Ascending aorta (tissue), 2 donors: ENCODE measurements around the gene RNF31. TPM values are rescaled to one million over a fixed set of nuclear protein-coding genes. Genes with fewer than 3 reads are reported as not detected.
A peak's percentile ranks its signal among the peaks of the same experiment; 100 is the strongest.

ENCODE experiments used
- DNase-seq, 2 donors: peaks; one replicate each; pipeline ENCODE4 v3.0.0-alpha.2; 2019; ENCODE audit warnings: low spot score in 2 of 2
- H3K27ac ChIP-seq, 2 donors: fragments of 200-600 bp; sonication (generic); one replicate each; pipeline ENCODE4 v1.5.1; 2016 to 2017; ENCODE audit warnings: mild to moderate bottlenecking in 1 of 2
- H3K27me3 ChIP-seq: fragments of 200-600 bp; sonication (generic); one replicate; pipeline ENCODE4 v1.5.1; 2017
- H3K36me3 ChIP-seq, 2 donors: fragments of 200-600 bp; sonication (generic); one replicate each; pipeline ENCODE4 v1.5.1; 2016
- H3K4me1 ChIP-seq, 2 donors: fragments of 200-600 bp; sonication (generic); one replicate each; pipeline ENCODE4 v1.5.1; 2016 to 2017; ENCODE audit warnings: mild to moderate bottlenecking in 1 of 2
- H3K4me3 ChIP-seq, 2 donors: fragments of 200-600 bp; sonication (generic); one replicate each; pipeline ENCODE4 v1.5.1; 2016 to 2017; ENCODE audit warnings: mild to moderate bottlenecking in 1 of 2
- H3K9me3 ChIP-seq, 2 donors: fragments of 200-600 bp; sonication (generic); one replicate each; pipeline ENCODE4 v1.5.1; 2016
- intact Hi-C: fragments of 100-400 bp; cut with DNase I; formaldehyde crosslinking; loops from one replicate; pipeline ENCODE4 v1.15.1; 2023
- total RNA-seq: library from RNA; depleted of rRNA; stranded (reverse); fragments of >200 nt; gene quantifications from one replicate; pipeline ENCODE4 v1.1.0, GENCODE V29; 2016
- TF ChIP-seq, protein P1 (sequence below), 3 experiments: fragments of 200-600 bp in 2 of 3; fragments of 450-650 bp in 1 of 3; sonication (generic) in 2 of 3; IDR thresholded peaks; one replicate each; pipeline ENCODE4 v1.5.1; 2016 to 2019; ENCODE audit warnings: antibody characterized with exemption in 3 of 3, mild to moderate bottlenecking in 1 of 3, moderate library complexity in 1 of 3

RNF31 gene
- total RNA-seq, 1 donor from 2014 or later = 182 TPM

DNA sequence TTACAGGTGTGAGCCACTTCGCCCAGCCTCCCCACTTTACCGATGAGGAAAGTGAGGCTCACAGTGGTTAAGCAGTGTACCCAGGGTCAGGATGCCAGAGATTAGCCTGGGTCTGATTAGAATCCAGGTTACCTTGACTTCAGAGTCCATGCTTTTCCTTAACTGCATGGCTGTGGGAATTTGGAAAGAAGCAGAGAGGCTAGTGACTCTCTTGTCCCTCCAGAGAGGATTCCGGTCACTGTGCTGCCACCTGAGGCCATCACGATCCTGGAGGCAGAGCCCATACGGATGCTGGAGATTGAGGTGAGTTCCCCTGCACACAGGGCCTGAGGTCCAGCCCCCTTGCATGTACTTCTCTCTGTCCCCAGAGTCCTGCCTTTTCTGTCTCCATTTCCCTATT is 29.3 kb downstream of the RNF31 start:
- Histone ChIP-seq H3K36me3 (peaks cover 20 to 40% of the 10 kb centered on the region in 2 donors), H3K27me3 (no peaks in the 10 kb centered on the region), H3K9me3 (no peaks in the 10 kb centered on the region), H3K4me3 (no peak overlapping the region), H3K27ac (no peak overlapping the region), H3K4me1 (peaks cover 0 to 3% of the 10 kb centered on the region in 2 donors)
- TF ChIP-seq, protein P1, sequence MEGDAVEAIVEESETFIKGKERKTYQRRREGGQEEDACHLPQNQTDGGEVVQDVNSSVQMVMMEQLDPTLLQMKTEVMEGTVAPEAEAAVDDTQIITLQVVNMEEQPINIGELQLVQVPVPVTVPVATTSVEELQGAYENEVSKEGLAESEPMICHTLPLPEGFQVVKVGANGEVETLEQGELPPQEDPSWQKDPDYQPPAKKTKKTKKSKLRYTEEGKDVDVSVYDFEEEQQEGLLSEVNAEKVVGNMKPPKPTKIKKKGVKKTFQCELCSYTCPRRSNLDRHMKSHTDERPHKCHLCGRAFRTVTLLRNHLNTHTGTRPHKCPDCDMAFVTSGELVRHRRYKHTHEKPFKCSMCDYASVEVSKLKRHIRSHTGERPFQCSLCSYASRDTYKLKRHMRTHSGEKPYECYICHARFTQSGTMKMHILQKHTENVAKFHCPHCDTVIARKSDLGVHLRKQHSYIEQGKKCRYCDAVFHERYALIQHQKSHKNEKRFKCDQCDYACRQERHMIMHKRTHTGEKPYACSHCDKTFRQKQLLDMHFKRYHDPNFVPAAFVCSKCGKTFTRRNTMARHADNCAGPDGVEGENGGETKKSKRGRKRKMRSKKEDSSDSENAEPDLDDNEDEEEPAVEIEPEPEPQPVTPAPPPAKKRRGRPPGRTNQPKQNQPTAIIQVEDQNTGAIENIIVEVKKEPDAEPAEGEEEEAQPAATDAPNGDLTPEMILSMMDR (IDR thresholded peaks at IDR 0.05) = no peak
- intact Hi-C loops = no loop called here
- no peak for DNase-seq

DNA sequence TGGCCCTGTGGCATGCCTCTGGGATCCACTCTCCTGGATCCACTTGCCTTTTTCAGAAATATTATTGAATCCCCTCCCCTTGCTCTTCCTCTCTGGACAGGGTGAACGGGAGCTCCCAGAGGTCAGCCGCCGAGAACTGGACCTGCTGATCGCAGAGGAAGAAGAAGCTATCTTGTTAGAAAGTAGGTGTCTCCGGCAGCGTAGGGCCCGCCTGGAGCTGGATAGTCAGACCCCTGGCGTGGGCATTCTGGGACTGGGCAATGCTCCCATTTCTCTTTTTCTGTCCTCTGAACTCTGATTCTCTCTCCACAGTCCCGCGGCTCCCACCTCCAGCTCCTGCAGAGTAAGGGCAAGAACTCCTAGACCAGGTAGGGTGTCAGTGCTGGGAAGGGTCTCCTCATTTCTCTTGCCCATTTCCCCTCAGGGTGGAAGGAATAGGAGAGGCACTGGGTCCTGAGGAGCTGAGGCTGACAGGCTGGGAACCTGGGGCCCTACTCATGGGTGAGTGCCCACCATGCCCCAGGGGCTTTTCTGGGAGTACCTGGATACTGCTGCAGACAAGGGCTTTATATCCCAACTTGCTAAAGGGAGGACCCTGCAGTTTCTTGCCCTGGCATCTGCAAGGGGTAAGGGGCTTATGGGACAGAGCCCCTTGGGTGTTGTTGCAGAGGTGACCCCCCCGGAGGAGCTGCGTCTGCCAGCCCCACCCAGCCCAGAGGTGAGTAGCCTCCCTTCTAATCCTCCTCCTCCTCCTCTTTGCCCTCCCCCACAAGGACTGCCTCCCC is 29.9 kb downstream of the RNF31 start:
- Histone ChIP-seq H3K36me3 (peaks cover 20 to 46% of the 10 kb centered on the region in 2 donors), H3K27ac (no peak overlapping the region), H3K27me3 (no peaks in the 10 kb centered on the region), H3K9me3 (no peaks in the 10 kb centered on the region), H3K4me3 (no peak overlapping the region), H3K4me1 (no peaks in the 10 kb centered on the region)
- TF ChIP-seq, protein P1 (IDR thresholded peaks at IDR 0.05) = no peak
- no peak for DNase-seq
- intact Hi-C loops = no loop called here

DNA sequence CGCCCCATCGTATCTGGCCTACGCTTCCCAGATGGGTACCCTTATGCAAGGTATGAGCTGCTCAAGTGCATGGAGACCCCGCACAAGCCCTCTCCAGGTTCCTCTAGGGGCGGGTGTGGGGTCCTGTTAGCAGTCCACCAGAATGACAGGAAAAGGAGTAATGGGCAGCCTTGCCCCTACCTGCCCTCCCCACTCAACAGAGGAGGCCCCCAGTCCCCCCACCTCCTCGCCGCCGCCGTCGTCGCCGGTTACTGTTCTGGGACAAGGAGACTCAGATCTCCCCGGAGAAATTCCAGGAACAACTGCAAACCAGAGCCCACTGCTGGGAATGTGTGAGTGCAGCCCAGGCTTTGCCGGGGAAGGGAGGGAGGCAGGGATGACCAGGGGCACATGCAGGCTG is 30.6 kb downstream of the RNF31 start:
- Histone ChIP-seq H3K9me3 (no peaks in the 10 kb centered on the region), H3K27me3 (no peaks in the 10 kb centered on the region), H3K4me3 (no peak overlapping the region), H3K4me1 (no peaks in the 10 kb centered on the region), H3K27ac (no peak overlapping the region), H3K36me3 (peaks cover 26 to 53% of the 10 kb centered on the region in 2 donors)
- no peak for DNase-seq
- intact Hi-C loops = no loop called here
- TF ChIP-seq, protein P1 (IDR thresholded peaks at IDR 0.05) = no peak

DNA sequence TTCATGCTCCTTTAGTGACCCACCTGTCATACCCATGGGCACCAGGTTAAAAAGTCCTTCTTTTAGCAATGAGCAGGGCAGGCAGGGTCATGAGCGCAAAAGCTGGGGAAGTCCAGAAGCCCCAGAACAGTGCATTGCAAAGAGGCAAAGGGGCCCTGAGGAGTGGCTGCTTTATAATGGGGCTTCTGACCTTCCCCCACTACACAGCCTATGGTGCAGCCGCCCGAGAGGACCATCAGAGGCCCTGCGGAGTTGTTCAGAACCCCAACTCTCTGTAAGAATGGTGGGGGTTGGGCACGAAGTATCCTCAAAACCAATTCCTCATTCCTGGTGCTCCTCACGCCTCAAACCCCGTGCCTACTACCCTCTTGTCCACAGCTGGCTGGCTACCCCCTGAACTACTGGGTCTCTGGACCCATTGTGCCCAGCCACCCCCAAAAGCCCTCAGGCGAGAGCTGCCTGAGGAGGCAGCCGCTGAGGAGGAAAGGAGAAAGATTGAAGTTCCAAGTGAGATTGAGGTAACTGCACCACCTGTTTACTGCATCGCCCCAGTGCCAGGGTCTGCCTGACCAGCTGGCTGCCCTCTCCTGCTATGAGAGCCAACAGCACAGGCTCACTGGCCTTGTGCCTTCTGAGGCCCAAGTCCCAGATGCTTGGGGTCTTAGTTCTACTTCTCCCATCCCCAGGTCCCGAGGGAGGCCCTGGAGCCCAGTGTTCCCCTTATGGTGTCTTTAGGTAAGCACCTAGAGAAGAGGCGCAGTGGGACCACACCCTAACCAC is 31.3 kb downstream of the RNF31 start:
- Histone ChIP-seq H3K27me3 (no peaks in the 10 kb centered on the region), H3K9me3 (no peaks in the 10 kb centered on the region), H3K36me3 (peaks cover 32 to 60% of the 10 kb centered on the region in 2 donors), H3K27ac (no peak overlapping the region), H3K4me1 (no peaks in the 10 kb centered on the region), H3K4me3 (no peak overlapping the region)
- intact Hi-C loops = no loop called here
- no peak for DNase-seq
- TF ChIP-seq, protein P1 (IDR thresholded peaks at IDR 0.05) = no peak

DNA sequence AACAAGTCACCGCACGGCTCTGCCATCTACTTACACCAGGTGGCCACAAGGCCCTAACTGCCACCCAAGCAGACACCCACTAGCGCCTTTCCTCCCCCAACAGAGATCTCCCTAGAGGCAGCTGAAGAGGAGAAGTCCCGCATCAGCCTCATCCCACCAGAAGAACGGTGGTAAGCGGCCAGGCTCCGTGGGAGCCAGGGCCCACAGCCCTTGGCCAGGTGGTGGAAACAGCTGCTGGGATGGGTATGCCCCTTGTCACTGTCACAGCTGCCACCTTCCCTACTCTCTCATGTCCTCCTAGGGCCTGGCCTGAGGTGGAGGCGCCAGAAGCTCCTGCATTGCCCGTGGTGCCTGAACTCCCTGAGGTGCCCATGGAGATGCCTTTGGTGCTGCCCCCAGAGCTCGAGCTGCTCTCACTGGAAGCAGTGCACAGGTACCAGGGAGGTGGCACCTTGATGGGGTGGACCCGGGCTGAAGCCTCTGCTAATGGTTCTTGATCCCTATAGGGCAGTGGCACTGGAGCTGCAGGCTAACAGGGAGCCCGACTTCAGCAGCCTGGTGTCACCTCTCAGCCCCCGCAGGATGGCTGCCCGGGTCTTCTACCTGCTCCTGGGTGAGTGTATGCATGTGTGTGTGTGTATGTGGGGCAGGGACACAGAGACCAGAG is 32.1 kb downstream of the RNF31 start:
- intact Hi-C loops = no loop called here
- H3K27me3 ChIP-seq = no peaks in the 10 kb centered on the region
- H3K4me1 ChIP-seq = no peaks in the 10 kb centered on the region
- no peak overlapping the region for H3K4me3 ChIP-seq
- TF ChIP-seq, protein P1 (IDR thresholded peaks at IDR 0.05) = no peak
- peaks cover 40 to 68% of the 10 kb centered on the region in 2 donors for H3K36me3 ChIP-seq
- H3K9me3 ChIP-seq = no peaks in the 10 kb centered on the region
- H3K27ac ChIP-seq = peak overlapping the region; percentile 58 to 63
- no peak for DNase-seq
